ENCODE measurements around the gene SHKBP1.
A peak's percentile ranks its signal among the peaks of the same experiment; 100 is the strongest.

Gene SHKBP1

GRCh38 chr19:40607311-40608239 is 30.9 kb downstream of the SHKBP1 start:
- H3K4me1 ChIP-seq (ENCODE audit: control insufficient read depth, insufficient read depth, low read length): peaks cover 46% of the 10 kb centered on the region
- H3K9me3 ChIP-seq (replicated peaks; ENCODE audit: low read length): no peaks in the 10 kb centered on the region
- H3K4me2 ChIP-seq (ENCODE audit: low read length): no peak overlapping the region
- no peaks in the 10 kb centered on the region for H3K27me3 ChIP-seq (ENCODE audit: control insufficient read depth, insufficient read depth, low read length)
- H3K36me3 ChIP-seq (ENCODE audit: insufficient read depth, low read length): no peaks in the 10 kb centered on the region
- H3K9ac ChIP-seq (ENCODE audit: low read depth, low read length): no peak overlapping the region
- no peak overlapping the region for H3K4me3 ChIP-seq (ENCODE audit: low read length)

GRCh38 chr19:40608240-40608621 is 31.6 kb downstream of the SHKBP1 start:
- H3K36me3 ChIP-seq (ENCODE audit: insufficient read depth, low read length): no peaks in the 10 kb centered on the region
- H3K9ac ChIP-seq (ENCODE audit: low read depth, low read length): no peak overlapping the region
- H3K27me3 ChIP-seq (ENCODE audit: control insufficient read depth, insufficient read depth, low read length): no peaks in the 10 kb centered on the region
- no peaks in the 10 kb centered on the region for H3K9me3 ChIP-seq (replicated peaks; ENCODE audit: low read length)
- no peak overlapping the region for H3K4me2 ChIP-seq (ENCODE audit: low read length)
- peaks cover 39% of the 10 kb centered on the region for H3K4me1 ChIP-seq (ENCODE audit: control insufficient read depth, insufficient read depth, low read length)
- no peak overlapping the region for H3K4me3 ChIP-seq (ENCODE audit: low read length)

- H3K4me1 ChIP-seq (ENCODE audit: control insufficient read depth, insufficient read depth, low read length): peaks cover 38% of the 10 kb centered on the region
- no peaks in the 10 kb centered on the region for H3K9me3 ChIP-seq (replicated peaks; ENCODE audit: low read length)
Observed at GRCh38 chr19:40608957-40609356, 32.3 kb downstream of the SHKBP1 start.

GRCh38 chr19:40609561-40610395 is 33.1 kb downstream of the SHKBP1 start:
- peak overlapping the region; percentile 63 for H3K4me3 ChIP-seq (ENCODE audit: low read length)
- H3K9me3 ChIP-seq (replicated peaks; ENCODE audit: low read length): no peaks in the 10 kb centered on the region
- H3K4me1 ChIP-seq (ENCODE audit: control insufficient read depth, insufficient read depth, low read length): peaks cover 37% of the 10 kb centered on the region
- no peaks in the 10 kb centered on the region for H3K27me3 ChIP-seq (ENCODE audit: control insufficient read depth, insufficient read depth, low read length)
- peak overlapping the region; percentile 62 for H3K9ac ChIP-seq (ENCODE audit: low read depth, low read length)
- peak overlapping the region; percentile 81 for H3K4me2 ChIP-seq (ENCODE audit: low read length)
- no peaks in the 10 kb centered on the region for H3K36me3 ChIP-seq (ENCODE audit: insufficient read depth, low read length)

More at GRCh38 chr19:40608957-40609356, 32.3 kb downstream of the SHKBP1 start:
- Histone ChIP-seq H3K9ac (ENCODE audit: low read depth, low read length) (no peak overlapping the region), H3K4me3 (ENCODE audit: low read length) (peak overlapping the region; percentile 56), H3K27me3 (ENCODE audit: control insufficient read depth, insufficient read depth, low read length) (no peaks in the 10 kb centered on the region), H3K4me2 (ENCODE audit: low read length) (no peak overlapping the region), H3K36me3 (ENCODE audit: insufficient read depth, low read length) (no peaks in the 10 kb centered on the region)

- no peaks in the 10 kb centered on the region for H3K27me3 ChIP-seq (ENCODE audit: control insufficient read depth, insufficient read depth, low read length)
- H3K9ac ChIP-seq (ENCODE audit: low read depth, low read length): peak overlapping the region; percentile 20
- peak overlapping the region; percentile 63 for H3K4me3 ChIP-seq (ENCODE audit: low read length)
- H3K4me1 ChIP-seq (ENCODE audit: control insufficient read depth, insufficient read depth, low read length): peaks cover 32% of the 10 kb centered on the region
- peak overlapping the region; percentile 81 for H3K4me2 ChIP-seq (ENCODE audit: low read length)
- no peaks in the 10 kb centered on the region for H3K9me3 ChIP-seq (replicated peaks; ENCODE audit: low read length)
- no peaks in the 10 kb centered on the region for H3K36me3 ChIP-seq (ENCODE audit: insufficient read depth, low read length)
Observed at GRCh38 chr19:40610396-40611064, 33.9 kb downstream of the SHKBP1 start.

GRCh38 chr19:40611096-40611495 is 34.4 kb downstream of the SHKBP1 start:
- Histone ChIP-seq H3K27me3 (ENCODE audit: control insufficient read depth, insufficient read depth, low read length) (no peaks in the 10 kb centered on the region), H3K36me3 (ENCODE audit: insufficient read depth, low read length) (no peaks in the 10 kb centered on the region), H3K9me3 (replicated peaks; ENCODE audit: low read length) (no peaks in the 10 kb centered on the region), H3K9ac (ENCODE audit: low read depth, low read length) (peak overlapping the region; percentile 20), H3K4me2 (ENCODE audit: low read length) (peak overlapping the region; percentile 81), H3K4me3 (ENCODE audit: low read length) (no peak overlapping the region), H3K4me1 (ENCODE audit: control insufficient read depth, insufficient read depth, low read length) (peaks cover 26% of the 10 kb centered on the region)

- Histone ChIP-seq H3K36me3 (ENCODE audit: insufficient read depth, low read length) (no peaks in the 10 kb centered on the region), H3K27me3 (ENCODE audit: control insufficient read depth, insufficient read depth, low read length) (no peaks in the 10 kb centered on the region), H3K4me1 (ENCODE audit: control insufficient read depth, insufficient read depth, low read length) (peaks cover 26% of the 10 kb centered on the region), H3K9me3 (replicated peaks; ENCODE audit: low read length) (no peaks in the 10 kb centered on the region), H3K9ac (ENCODE audit: low read depth, low read length) (no peak overlapping the region), H3K4me3 (ENCODE audit: low read length) (no peak overlapping the region), H3K4me2 (ENCODE audit: low read length) (no peak overlapping the region)
Observed at GRCh38 chr19:40611900-40612698, 35.4 kb downstream of the SHKBP1 start.

GRCh38 chr19:40612831-40613689 is 36.4 kb downstream of the SHKBP1 start:
- Histone ChIP-seq H3K9ac (ENCODE audit: low read depth, low read length) (no peak overlapping the region), H3K4me1 (ENCODE audit: control insufficient read depth, insufficient read depth, low read length) (peaks cover 26% of the 10 kb centered on the region)

GRCh38 chr19:40613690-40614621 is 37.3 kb downstream of the SHKBP1 start:
- H3K4me1 ChIP-seq (ENCODE audit: control insufficient read depth, insufficient read depth, low read length): peaks cover 26% of the 10 kb centered on the region

More at GRCh38 chr19:40612831-40613689, 36.4 kb downstream of the SHKBP1 start:
- Histone ChIP-seq H3K27me3 (ENCODE audit: control insufficient read depth, insufficient read depth, low read length) (no peaks in the 10 kb centered on the region), H3K9me3 (replicated peaks; ENCODE audit: low read length) (no peaks in the 10 kb centered on the region), H3K4me3 (ENCODE audit: low read length) (no peak overlapping the region), H3K36me3 (ENCODE audit: insufficient read depth, low read length) (no peaks in the 10 kb centered on the region), H3K4me2 (ENCODE audit: low read length) (no peak overlapping the region)

More at GRCh38 chr19:40613690-40614621, 37.3 kb downstream of the SHKBP1 start:
- Histone ChIP-seq H3K4me3 (ENCODE audit: low read length) (no peak overlapping the region), H3K9me3 (replicated peaks; ENCODE audit: low read length) (no peaks in the 10 kb centered on the region), H3K27me3 (ENCODE audit: control insufficient read depth, insufficient read depth, low read length) (no peaks in the 10 kb centered on the region), H3K4me2 (ENCODE audit: low read length) (no peak overlapping the region), H3K36me3 (ENCODE audit: insufficient read depth, low read length) (no peaks in the 10 kb centered on the region), H3K9ac (ENCODE audit: low read depth, low read length) (no peak overlapping the region)
